ENCODE measurements around the gene HSPA9. TPM values are rescaled to one million over a fixed set of nuclear protein-coding genes. Genes with fewer than 3 reads are reported as not detected.

HSPA9 gene
- total RNA-seq, 2 experiments from 2014 or later = 290 to 362 TPM

GRCh38 chr5:138585157-138585556, 10.0 kb upstream of the HSPA9 start:
- Histone ChIP-seq H3K4me1 (ENCODE audit: insufficient read depth, low read length, poor library complexity, severe bottlenecking) (no peaks in the 10 kb centered on the region), H3K9me2 (ENCODE audit: insufficient read depth, low read length) (no peaks in the 10 kb centered on the region), H3K36me3 (ENCODE audit: insufficient read depth, low read length) (no peaks in the 10 kb centered on the region), H3K27ac (ENCODE audit: low read depth, low read length, poor library complexity, severe bottlenecking) (no peak overlapping the region), H3K4me2 (ENCODE audit: low read length) (no peak overlapping the region), H3K79me2 (ENCODE audit: insufficient read depth, low read depth, low read length) (no peaks in the 10 kb centered on the region), H3K9me3 (ENCODE audit: low read length) (no peaks in the 10 kb centered on the region), H3K4me3 (ENCODE audit: low read depth, low read length, poor library complexity, severe bottlenecking) (no peak overlapping the region), H2AFZ (ENCODE audit: low read length) (no peak overlapping the region), H4K20me1 (ENCODE audit: insufficient read depth, low read length) (no peaks in the 10 kb centered on the region)
- TF ChIP-seq CTCF (conservative IDR thresholded peaks at IDR 0.05; ENCODE audit: low read length) (no peak), EZH2phosphoT487 (IDR thresholded peaks at IDR 0.05; ENCODE audit: borderline replicate concordance, low read depth, low read length) (no peak)
- intact Hi-C loops (cut with micrococcal nuclease; ENCODE audit: unreplicated experiment) = no loop called here
- no peak for DNase-seq (ENCODE audit: low spot score)
- ChIA-PET CTCF (ENCODE audit: unreplicated experiment) (no interaction called here), POLR2A (interaction anchor here (2.9 kb wide), 1 partner anchor 10 kb away, joined by 9 read pairs; the partner anchor contains the start of gene HSPA9)
- BruUV-seq (replicated peaks) = no TSS peak

GRCh38 chr5:138583984-138584637, 8.9 kb upstream of the HSPA9 start:
- Histone ChIP-seq H3K4me3 (ENCODE audit: low read depth, low read length, poor library complexity, severe bottlenecking) (no peak overlapping the region), H3K27ac (ENCODE audit: low read depth, low read length, poor library complexity, severe bottlenecking) (no peak overlapping the region), H3K36me3 (ENCODE audit: insufficient read depth, low read length) (no peaks in the 10 kb centered on the region), H4K20me1 (ENCODE audit: insufficient read depth, low read length) (no peaks in the 10 kb centered on the region), H3K9me2 (ENCODE audit: insufficient read depth, low read length) (no peaks in the 10 kb centered on the region), H3K79me2 (ENCODE audit: insufficient read depth, low read depth, low read length) (no peaks in the 10 kb centered on the region), H2AFZ (ENCODE audit: low read length) (no peak overlapping the region), H3K4me1 (ENCODE audit: insufficient read depth, low read length, poor library complexity, severe bottlenecking) (no peaks in the 10 kb centered on the region), H3K9me3 (ENCODE audit: low read length) (no peaks in the 10 kb centered on the region), H3K4me2 (ENCODE audit: low read length) (no peak overlapping the region)
- POLR2A ChIA-PET = interaction anchor here (1.6 to 2.9 kb wide), 2 partner anchors 9 kb away, joined by 8 to 9 read pairs; partner anchors contain the start of gene HSPA9
- CTCF ChIA-PET (ENCODE audit: unreplicated experiment) = no interaction called here
- no peak for DNase-seq (ENCODE audit: low spot score)
- BruUV-seq (replicated peaks) = no TSS peak
- intact Hi-C loops (cut with micrococcal nuclease; ENCODE audit: unreplicated experiment) = no loop called here
- TF ChIP-seq CTCF (conservative IDR thresholded peaks at IDR 0.05; ENCODE audit: low read length) (no peak), EZH2phosphoT487 (IDR thresholded peaks at IDR 0.05; ENCODE audit: borderline replicate concordance, low read depth, low read length) (no peak)

GRCh38 chr5:138582959-138583358, 7.8 kb upstream of the HSPA9 start:
- ChIA-PET POLR2A (interaction anchor here (0.6 to 1.6 kb wide), 3 partner anchors 11 to 174 kb away, joined by 3 to 8 read pairs (median 3); no protein-coding TSS in a partner anchor), CTCF (ENCODE audit: unreplicated experiment) (no interaction called here)
- Histone ChIP-seq H3K9me2 (ENCODE audit: insufficient read depth, low read length) (no peaks in the 10 kb centered on the region), H3K79me2 (ENCODE audit: insufficient read depth, low read depth, low read length) (no peaks in the 10 kb centered on the region), H4K20me1 (ENCODE audit: insufficient read depth, low read length) (no peaks in the 10 kb centered on the region), H3K4me1 (ENCODE audit: insufficient read depth, low read length, poor library complexity, severe bottlenecking) (peaks cover under 1% of the 10 kb centered on the region), H3K4me3 (ENCODE audit: low read depth, low read length, poor library complexity, severe bottlenecking) (no peak overlapping the region), H3K9me3 (ENCODE audit: low read length) (no peaks in the 10 kb centered on the region), H3K4me2 (ENCODE audit: low read length) (no peak overlapping the region), H3K27ac (ENCODE audit: low read depth, low read length, poor library complexity, severe bottlenecking) (no peak overlapping the region), H3K36me3 (ENCODE audit: insufficient read depth, low read length) (no peaks in the 10 kb centered on the region), H2AFZ (ENCODE audit: low read length) (no peak overlapping the region)
- TF ChIP-seq CTCF (conservative IDR thresholded peaks at IDR 0.05; ENCODE audit: low read length) (no peak), EZH2phosphoT487 (IDR thresholded peaks at IDR 0.05; ENCODE audit: borderline replicate concordance, low read depth, low read length) (no peak)
- DNase-seq (ENCODE audit: low spot score) = no peak
- intact Hi-C loops (cut with micrococcal nuclease; ENCODE audit: unreplicated experiment) = no loop called here
- no TSS peak for BruUV-seq (replicated peaks)

Measured in OCI-LY7 (cell line).